CD4-positive, alpha-beta T cell (primary cell): ENCODE data around the gene AGK. TPM values are rescaled to one million over a fixed set of nuclear protein-coding genes. Genes with fewer than 3 reads are reported as not detected.

Experiments used
- ATAC-seq: fragments of 200-7000 bp; cut with Tn5 transposase; one replicate; pipeline ENCODE4 v1.10.0; 2022; ENCODE audit warnings: mild to moderate bottlenecking; ENCODE audit not compliant: poor library complexity
- CTCF ChIA-PET: fragments of 350-600 bp; sonication (Branson Sonifier 250); formaldehyde crosslinking; loops from one replicate; lab custom pipeline; 2021; ENCODE audit warnings: antibody characterized with exemption, inconsistent platforms; lab: Charles Lee
- POLR2A ChIA-PET: fragments of 350-600 bp; sonication (Branson Sonifier 250); formaldehyde crosslinking; loops from one replicate; lab custom pipeline; 2021; ENCODE audit warnings: antibody characterized with exemption, inconsistent platforms; lab: Charles Lee
- DNase-seq, 14 experiments: peaks; one replicate each; pipeline ENCODE4 v3.0.0-alpha.2; 2013 to 2020; ENCODE audit warnings: mixed read lengths in 2 of 14
- H3K27ac ChIP-seq, 2 donors: one replicate each; pipeline versions ENCODE4 v1.5.1 to v1.7.0; 2013; ENCODE audit warnings: low read length in 2 of 2, low read depth in 1 of 2, mild to moderate bottlenecking in 1 of 2
- H3K27me3 ChIP-seq, 2 experiments: 1 replicate in 1 of 2; 2 replicates in 1 of 2; pipeline versions ENCODE4 v1.6.1 to v1.7.0; 2013; ENCODE audit warnings: low read length in 2 of 2, control low read depth in 1 of 2, mild to moderate bottlenecking in 1 of 2, moderate library complexity in 1 of 2; ENCODE audit not compliant: insufficient read depth in 2 of 2, control insufficient read depth in 1 of 2
- H3K36me3 ChIP-seq: one replicate; pipeline ENCODE4 v1.6.1; 2013; ENCODE audit warnings: low read length, control low read depth; ENCODE audit not compliant: insufficient read depth
- H3K4me1 ChIP-seq: one replicate; pipeline ENCODE4 v1.6.1; 2013; ENCODE audit warnings: low read length, control low read depth; ENCODE audit not compliant: insufficient read depth
- H3K4me3 ChIP-seq: one replicate; pipeline ENCODE4 v1.5.1; 2013; ENCODE audit warnings: mild to moderate bottlenecking, low read length, moderate library complexity
- H3K9me3 ChIP-seq, 2 experiments: 1 replicate in 1 of 2; 2 replicates in 1 of 2; pipeline versions ENCODE4 v1.6.1 to v1.7.0; 2013; ENCODE audit warnings: low read length in 2 of 2, mild to moderate bottlenecking in 2 of 2, control low read depth in 1 of 2, moderate library complexity in 1 of 2; ENCODE audit not compliant: control insufficient read depth in 1 of 2, insufficient read depth in 1 of 2
- H3K27ac Mint-ChIP-seq: one replicate; pipeline ENCODE4 v1.8.0; 2020; ENCODE audit warnings: mixed read lengths
- H3K27me3 Mint-ChIP-seq: one replicate; pipeline ENCODE4 v1.8.0; 2021; ENCODE audit warnings: mixed read lengths
- H3K36me3 Mint-ChIP-seq: one replicate; pipeline ENCODE4 v1.8.0; 2021; ENCODE audit warnings: low read depth, mixed read lengths
- H3K4me1 Mint-ChIP-seq: one replicate; pipeline ENCODE4 v1.8.0; 2021; ENCODE audit warnings: low read depth, mixed read lengths
- H3K4me3 Mint-ChIP-seq: one replicate; pipeline ENCODE4 v1.8.0; 2020; ENCODE audit warnings: mild to moderate bottlenecking, mixed read lengths
- H3K9me3 Mint-ChIP-seq: one replicate; pipeline ENCODE4 v1.8.0; 2020; ENCODE audit warnings: mixed read lengths
- CTCF ChIP-seq: fragments of 200-600 bp; IDR thresholded peaks from one replicate; pipeline ENCODE4 v1.8.0; 2022; ENCODE audit warnings: antibody characterized with exemption, mild to moderate bottlenecking
- intact Hi-C, 2 experiments: fragments of 100-400 bp; cut with DNase I in 1 of 2; cut with micrococcal nuclease in 1 of 2; formaldehyde crosslinking; loops; one replicate each; pipeline versions ENCODE4 v1.15.1 to v1.9.0; 2023 to 2025; cut with DNase I, micrococcal nuclease
- total RNA-seq, 174 experiments: library from RNA in 2 of 174; stranded (reverse) in 2 of 174; gene quantifications; one replicate each; pipeline ENCODE4 v1.2.3 and lab custom pipeline; 2021 to 2026

Gene AGK
- total RNA-seq, 2 experiments from 2014 or later = 18.9 to 20.5 TPM

GRCh38 chr7:141631525-141631924 lies 80.3 kb downstream of the AGK start:
- H3K4me3 ChIP-seq = no peak overlapping the region
- no peak overlapping the region for H3K27ac Mint-ChIP-seq
- no peaks in the 10 kb centered on the region for H3K27me3 Mint-ChIP-seq
- no peaks in the 10 kb centered on the region for H3K4me1 Mint-ChIP-seq
- no peak for ATAC-seq
- ChIA-PET POLR2A (no interaction called here), CTCF (no interaction called here)
- no peak overlapping the region for H3K27ac ChIP-seq
- no peak for DNase-seq
- TF ChIP-seq CTCF = no peak
- H3K36me3 ChIP-seq = no peaks in the 10 kb centered on the region
- no peaks in the 10 kb centered on the region for H3K9me3 ChIP-seq
- H3K36me3 Mint-ChIP-seq = peaks cover 59% of the 10 kb centered on the region
- no peaks in the 10 kb centered on the region for H3K27me3 ChIP-seq
- H3K4me1 ChIP-seq = no peaks in the 10 kb centered on the region
- H3K4me3 Mint-ChIP-seq = no peak overlapping the region
- H3K9me3 Mint-ChIP-seq = no peaks in the 10 kb centered on the region
- intact Hi-C loops = no loop called here

GRCh38 chr7:141634065-141634464 lies 82.9 kb downstream of the AGK start:
- ChIA-PET CTCF (no interaction called here), POLR2A (no interaction called here)
- Mint-ChIP-seq H3K9me3 (no peaks in the 10 kb centered on the region), H3K36me3 (peaks cover 58% of the 10 kb centered on the region), H3K4me3 (no peak overlapping the region), H3K27me3 (no peaks in the 10 kb centered on the region), H3K4me1 (no peaks in the 10 kb centered on the region), H3K27ac (no peak overlapping the region)
- no peak overlapping the region for H3K4me3 ChIP-seq
- no peak overlapping the region for H3K27ac ChIP-seq
- no peaks in the 10 kb centered on the region for H3K36me3 ChIP-seq
- H3K4me1 ChIP-seq = no peaks in the 10 kb centered on the region
- H3K9me3 ChIP-seq = no peaks in the 10 kb centered on the region
- DNase-seq (no peak), ATAC-seq (no peak)
- no peaks in the 10 kb centered on the region for H3K27me3 ChIP-seq
- intact Hi-C loops = no loop called here
- TF ChIP-seq CTCF = no peak

- ChIA-PET POLR2A (no interaction called here), CTCF (no interaction called here)
- Histone ChIP-seq H3K36me3 (peaks cover 5% of the 10 kb centered on the region), H3K27ac (no peak overlapping the region), H3K9me3 (no peaks in the 10 kb centered on the region), H3K4me3 (no peak overlapping the region), H3K27me3 (no peaks in the 10 kb centered on the region), H3K4me1 (no peaks in the 10 kb centered on the region)
- no peaks in the 10 kb centered on the region for H3K9me3 Mint-ChIP-seq
- no peak for TF ChIP-seq CTCF
- H3K4me3 Mint-ChIP-seq = no peak overlapping the region
- H3K27me3 Mint-ChIP-seq = no peaks in the 10 kb centered on the region
- no peak for DNase-seq
- intact Hi-C loops = no loop called here
- ATAC-seq = no peak
- H3K36me3 Mint-ChIP-seq = peaks cover 66% of the 10 kb centered on the region
- H3K4me1 Mint-ChIP-seq = no peaks in the 10 kb centered on the region
- H3K27ac Mint-ChIP-seq = no peak overlapping the region
These were observed 84.8 kb downstream of the AGK start for GRCh38 chr7:141636053-141636452.
